HepG2 (cell line): ENCODE measurements around the gene SLFN14. TPM values are rescaled to one million over a fixed set of nuclear protein-coding genes. Genes with fewer than 3 reads are reported as not detected.
A peak's percentile ranks its signal among the peaks of the same experiment; 100 is the strongest.

Experiments
- BHLHE40 ChIP-seq: IDR thresholded peaks from 2 replicates; pipeline ENCODE4 v1.6.1; 2011; ENCODE audit warnings: low read length, improper control_type of control experiment
- CBFB ChIP-seq: sonication (generic); formaldehyde crosslinking; IDR thresholded peaks from 2 replicates; pipeline ENCODE4 v1.4.0; 2020; ENCODE audit warnings: missing genetic modification reagents
- CCDC6 ChIP-seq: sonication (generic); formaldehyde crosslinking; IDR thresholded peaks from 2 replicates; pipeline ENCODE4 v1.8.1; 2022; ENCODE audit warnings: mild to moderate bottlenecking, missing genetic modification reagents, moderate library complexity
- HES4 ChIP-seq: sonication (generic); formaldehyde crosslinking; IDR thresholded peaks from 2 replicates; pipeline ENCODE4 v1.9.0; 2021; ENCODE audit warnings: mild to moderate bottlenecking, missing genetic modification reagents, borderline replicate concordance
- HNRNPH1 ChIP-seq: fragments of 200-400 bp; formaldehyde crosslinking; optimal IDR thresholded peaks from 2 replicates; pipeline ENCODE3; 2017; ENCODE audit warnings: mild to moderate bottlenecking, low read depth, low read length
- HOXD1 ChIP-seq: sonication (generic); formaldehyde crosslinking; IDR thresholded peaks from 2 replicates; pipeline ENCODE4 v1.5.0; 2020; ENCODE audit warnings: missing genetic modification reagents
- IRF9 ChIP-seq: sonication (generic); formaldehyde crosslinking; IDR thresholded peaks from 2 replicates; pipeline ENCODE4 v1.8.0; 2022; ENCODE audit warnings: missing genetic modification reagents, mild to moderate bottlenecking, borderline replicate concordance
- NFYB ChIP-seq: sonication (generic); formaldehyde crosslinking; IDR thresholded peaks from 2 replicates; pipeline ENCODE4 v1.4.0; 2020; ENCODE audit warnings: missing genetic modification reagents
- PBX3 ChIP-seq: sonication (generic); formaldehyde crosslinking; IDR thresholded peaks from 2 replicates; pipeline ENCODE4 v1.8.1; 2023; ENCODE audit warnings: missing genetic modification reagents, inconsistent platforms, borderline replicate concordance
- PREB ChIP-seq: sonication (generic); formaldehyde crosslinking; IDR thresholded peaks from 2 replicates; pipeline ENCODE4 v1.4.0; 2020; ENCODE audit warnings: missing genetic modification reagents
- PTBP1 ChIP-seq: fragments of 200-400 bp; formaldehyde crosslinking; IDR thresholded peaks from 2 replicates; pipeline ENCODE4 v1.6.1; 2018; ENCODE audit warnings: low read length, low read depth; ENCODE audit not compliant: poor library complexity, severe bottlenecking
- STAG1 ChIP-seq: sonication (generic); formaldehyde crosslinking; IDR thresholded peaks from 2 replicates; pipeline ENCODE4 v1.4.0; 2020; ENCODE audit warnings: missing genetic modification reagents
- TFE3 ChIP-seq: IDR thresholded peaks from 2 replicates; pipeline ENCODE4 v1.6.1; 2016
- ZBTB1 ChIP-seq: sonication (generic); formaldehyde crosslinking; IDR thresholded peaks from 2 replicates; pipeline ENCODE4 v1.4.0; 2020; ENCODE audit warnings: missing genetic modification reagents, borderline replicate concordance
- ZBTB7A ChIP-seq: sonication (generic); formaldehyde crosslinking; IDR thresholded peaks from 2 replicates; pipeline ENCODE4 v1.8.0; 2022; ENCODE audit warnings: mild to moderate bottlenecking, missing genetic modification reagents
- ZFP36 ChIP-seq: fragments of 150-350 bp; IDR thresholded peaks from 2 replicates; pipeline ENCODE4 v1.6.1; 2018; ENCODE audit warnings: borderline replicate concordance, low read length, low read depth; ENCODE audit not compliant: partially characterized antibody
- ZNF280B ChIP-seq: sonication (generic); formaldehyde crosslinking; IDR thresholded peaks from 2 replicates; pipeline ENCODE4 v1.5.0; 2020; ENCODE audit warnings: missing genetic modification reagents, mild to moderate bottlenecking, borderline replicate concordance
- ZNF563 ChIP-seq: sonication (generic); formaldehyde crosslinking; IDR thresholded peaks from 2 replicates; pipeline ENCODE4 v1.8.0; 2022; ENCODE audit warnings: mild to moderate bottlenecking, moderate library complexity, missing genetic modification reagents
- ZNF576 ChIP-seq: sonication (generic); formaldehyde crosslinking; IDR thresholded peaks from 2 replicates; pipeline ENCODE4 v1.4.0; 2020; ENCODE audit warnings: mild to moderate bottlenecking, missing genetic modification reagents
- ZZZ3 ChIP-seq: sonication (generic); formaldehyde crosslinking; IDR thresholded peaks from 2 replicates; pipeline ENCODE4 v1.4.0; 2020; ENCODE audit warnings: missing genetic modification reagents, mild to moderate bottlenecking, borderline replicate concordance
- polyA plus RNA-seq, 8 experiments: library from polyadenylated mRNA; depleted of rRNA in 3 of 8; stranded (reverse) in 7 of 8; unstranded in 1 of 8; fragments of >200 nt; fragmentation: Illumina TruSeq in 4 of 8; extraction: Trizol in 4 of 8; gene quantifications; 2 replicates each; pipeline versions ENCODE4 v1.2.1 to v1.2.3, GENCODE V29; 2011 to 2016; ENCODE audit warnings: low read depth in 4 of 8, missing spikeins in 1 of 8, mixed read lengths in 1 of 8; ENCODE audit not compliant: insufficient read depth in 1 of 8
- total RNA-seq, 5 experiments: library from RNA; depleted of rRNA; stranded (reverse); fragments of >200 nt; fragmentation: Illumina TruSeq; extraction: Trizol; gene quantifications; 2 replicates each; pipeline ENCODE4 v1.2.3, GENCODE V29; 2016; ENCODE audit warnings: low read depth in 1 of 5

Gene SLFN14
- total and polyA plus RNA-seq, 2 of the 13 experiments (the other 11 are each of a cell fraction or from before 2014, with no cell fraction given): not detected

GRCh38 chr17:35578197-35578928, 17.7 kb upstream of the SLFN14 start, which contains the start of gene PEX12 (continued):
- TF ChIP-seq ZNF280B (CRISPR knock-in tag) (no peak; the same call in 1 of the 2 replicates), PTBP1 (peak; percentile 22), ZFP36 (no peak), HOXD1 (CRISPR knock-in tag) (0 out of 2 replicates have a peak, but pooled peaks have one; percentile 23), ZBTB7A (peak; percentile 61; the same call in 1 of the 2 replicates), HNRNPH1 (peak; percentile 42), IRF9 (CRISPR knock-in tag) (0 out of 2 replicates have a peak, but pooled peaks have one; percentile 63), HES4 (CRISPR knock-in tag) (no peak), ZNF563 (peak; percentile 66; the same call in 1 of the 2 replicates), ZNF576 (CRISPR knock-in tag) (no peak), BHLHE40 (0 out of 2 replicates have a peak, but pooled peaks have one; percentile 29), CBFB (CRISPR knock-in tag) (0 out of 2 replicates have a peak, but pooled peaks have one; percentile 50), NFYB (CRISPR knock-in tag) (peak; percentile 41; the same call in 1 of the 2 replicates), ZBTB1 (CRISPR knock-in tag) (no peak), ZZZ3 (CRISPR knock-in tag) (peak; percentile 72; the same call in 1 of the 2 replicates), PBX3 (CRISPR knock-in tag) (0 out of 2 replicates have a peak, but pooled peaks have one; percentile 22), CCDC6 (CRISPR knock-in tag) (no peak; the same call in 1 of the 2 replicates), TFE3 (peak; percentile 21; the same call in 1 of the 2 replicates), PREB (CRISPR knock-in tag) (no peak), STAG1 (CRISPR knock-in tag) (peak; percentile 1; the same call in 1 of the 2 replicates)
